HCT116 (cell line): ENCODE measurements around the gene FLT4. TPM values are rescaled to one million over a fixed set of nuclear protein-coding genes. Genes with fewer than 3 reads are reported as not detected.

ENCODE experiments used
- ATAC-seq: fragments of 200-7000 bp; cut with Tn5 transposase; 2 replicates; pipeline ENCODE4 v1.9.1; 2020; ENCODE audit warnings: mild to moderate bottlenecking, moderate library complexity
- BruUV-seq: library from RNA; stranded (reverse); fragments of 400-500 nt; replicated peaks from 2 replicates; lab custom pipeline; 2021; lab: Mats Ljungman, UMichigan
- CTCF ChIA-PET: fragments of 300-600 bp; sonication (Branson Sonifier 250); formaldehyde crosslinking; loops from one replicate; lab custom pipeline; 2021; ENCODE audit warnings: antibody characterized with exemption; lab: Charles Lee
- POLR2A ChIA-PET: fragments of 300-600, 350-600 bp; sonication (Branson Sonifier 250); formaldehyde crosslinking; loops from one replicate; lab custom pipeline; 2021; ENCODE audit warnings: antibody characterized with exemption; lab: Charles Lee
- RAD21 ChIA-PET, 2 experiments: fragments of 300-600 bp; sonication (Branson Sonifier 250); formaldehyde crosslinking; loops; one replicate each; lab custom pipeline; 2023; ENCODE audit warnings: low total read pairs in 2 of 2; ENCODE audit not compliant: uncharacterized antibody in 2 of 2, unreplicated experiment in 2 of 2, low non-redundant PET in 1 of 2; lab: Charles Lee
- DNase-seq: peaks from one replicate; pipeline ENCODE4 v3.0.0-alpha.2; 2010; ENCODE audit warnings: low read depth, low spot score
- H2AFZ ChIP-seq: fragments of 200-600 bp; shearing (Covaris generic), sonication (generic); 2 replicates; pipeline ENCODE4 v1.6.1; 2017; ENCODE audit warnings: low read depth, mixed run types, mixed read lengths, antibody characterized with exemption, low read length; ENCODE audit not compliant: poor library complexity, severe bottlenecking
- H3K27ac ChIP-seq: 2 replicates; pipeline ENCODE4 v1.5.1; 2012; ENCODE audit warnings: low read depth, low read length
- H3K27me3 ChIP-seq: fragments of 200-600 bp; sonication (generic); 2 replicates; pipeline ENCODE4 v1.6.1; 2016; ENCODE audit warnings: mixed run types, low read length, mixed read lengths; ENCODE audit not compliant: insufficient read depth
- H3K36me3 ChIP-seq, 2 experiments: fragments of 200-500 bp in 1 of 2; fragments of 200-600 bp in 1 of 2; sonication (Bioruptor generic) in 1 of 2; sonication (generic) in 1 of 2; 2 replicates each; pipeline versions ENCODE4 v1.5.1 to v1.6.1; 2014 to 2016; ENCODE audit warnings: low read length in 2 of 2, inconsistent platforms in 1 of 2, mixed read lengths in 1 of 2, mixed run types in 1 of 2; ENCODE audit not compliant: insufficient read depth in 2 of 2, control insufficient read depth in 1 of 2
- H3K4me1 ChIP-seq, 2 experiments: fragments of 200-600 bp in 1 of 2; sonication (generic) in 1 of 2; 2 replicates each; pipeline versions ENCODE4 v1.5.1 to v1.6.1; 2012 to 2017; ENCODE audit warnings: low read length in 2 of 2, inconsistent platforms in 1 of 2, mild to moderate bottlenecking in 1 of 2, mixed read lengths in 1 of 2, mixed run types in 1 of 2, moderate library complexity in 1 of 2; ENCODE audit not compliant: insufficient read depth in 2 of 2, control insufficient read depth in 1 of 2
- H3K4me2 ChIP-seq: fragments of 200-600 bp; sonication (generic); 2 replicates; pipeline ENCODE4 v1.6.1; 2017; ENCODE audit warnings: mixed run types, low read length, mixed read lengths
- H3K4me3 ChIP-seq, 2 experiments: fragments of 200-600 bp in 1 of 2; sonication (generic) in 1 of 2; replicated peaks in 1 of 2; 2 replicates each; pipeline ENCODE4 v1.5.1; 2011 to 2016; ENCODE audit warnings: low read length in 2 of 2, control low read depth in 1 of 2, low read depth in 1 of 2, mild to moderate bottlenecking in 1 of 2, mixed read lengths in 1 of 2, mixed run types in 1 of 2
- H3K79me2 ChIP-seq: fragments of 200-600 bp; sonication (generic); 2 replicates; pipeline ENCODE4 v1.6.1; 2017; ENCODE audit warnings: mild to moderate bottlenecking, mixed run types, low read length, moderate library complexity, mixed read lengths; ENCODE audit not compliant: insufficient read depth
- H3K9ac ChIP-seq: fragments of 200-600 bp; sonication (generic); 2 replicates; pipeline ENCODE4 v1.6.1; 2016; ENCODE audit warnings: low read length, mixed read lengths
- H3K9me2 ChIP-seq: fragments of 200-600 bp; sonication (generic), shearing (Covaris generic); 2 replicates; pipeline ENCODE4 v1.6.1; 2017; ENCODE audit warnings: mixed run types, mild to moderate bottlenecking, moderate library complexity; ENCODE audit not compliant: insufficient read depth
- H3K9me3 ChIP-seq, 2 experiments: fragments of 200-500 bp in 1 of 2; fragments of 200-600 bp in 1 of 2; sonication (Bioruptor generic) in 1 of 2; sonication (generic) in 1 of 2; 2 replicates each; pipeline ENCODE4 v1.6.1; 2014 to 2017; ENCODE audit warnings: low read length in 2 of 2, mixed read lengths in 2 of 2, inconsistent platforms in 1 of 2, low read depth in 1 of 2, mild to moderate bottlenecking in 1 of 2, mixed run types in 1 of 2, moderate library complexity in 1 of 2; ENCODE audit not compliant: control insufficient read depth in 1 of 2, insufficient read depth in 1 of 2
- H4K20me1 ChIP-seq: fragments of 200-600 bp; sonication (generic), shearing (Covaris generic); 2 replicates; pipeline ENCODE4 v1.6.1; 2017; ENCODE audit warnings: mixed run types, mild to moderate bottlenecking, moderate library complexity; ENCODE audit not compliant: insufficient read depth
- CBX3 ChIP-seq: IDR thresholded peaks from 2 replicates; pipeline ENCODE4 v1.6.1; 2012; ENCODE audit warnings: low read depth
- CEBPB ChIP-seq: IDR thresholded peaks from 2 replicates; pipeline ENCODE4 v1.6.1; 2012; ENCODE audit warnings: low read depth
- EZH2 ChIP-seq: fragments of 200-600 bp; sonication (generic); IDR thresholded peaks from 2 replicates; pipeline ENCODE4 v1.6.1; 2017; ENCODE audit warnings: antibody characterized with exemption, mixed run types
- EZH2phosphoT487 ChIP-seq: fragments of 200-600 bp; IDR thresholded peaks from 2 replicates; pipeline ENCODE4 v1.6.1; 2018; ENCODE audit warnings: antibody characterized with exemption, borderline replicate concordance
- FOSL1 ChIP-seq: IDR thresholded peaks from 2 replicates; pipeline ENCODE4 v1.6.1; 2012; ENCODE audit warnings: low read depth
- JUND ChIP-seq: IDR thresholded peaks from 2 replicates; pipeline ENCODE4 v1.6.1; 2012
- POLR2A ChIP-seq: IDR thresholded peaks from 2 replicates; pipeline ENCODE4 v1.7.0; 2011; ENCODE audit warnings: borderline replicate concordance; ENCODE audit not compliant: insufficient read depth, insufficient read length; ENCODE audit errors: extremely low read depth
- POLR2AphosphoS5 ChIP-seq: IDR thresholded peaks from 2 replicates; pipeline ENCODE4 v1.6.1; 2011; ENCODE audit warnings: mild to moderate bottlenecking, low read depth, low read length, moderate library complexity
- RAD21 ChIP-seq: IDR thresholded peaks from 2 replicates; pipeline ENCODE4 v1.6.1; 2012; ENCODE audit warnings: low read depth, mild to moderate bottlenecking
- SIN3A ChIP-seq: IDR thresholded peaks from 2 replicates; pipeline ENCODE4 v1.6.1; 2012; ENCODE audit warnings: low read depth
- SP1 ChIP-seq: IDR thresholded peaks from 2 replicates; pipeline ENCODE4 v1.6.1; 2012; ENCODE audit warnings: low read depth
- SRF ChIP-seq: IDR thresholded peaks from 2 replicates; pipeline ENCODE4 v1.6.1; 2012; ENCODE audit warnings: low read depth
- TCF7L2 ChIP-seq: IDR thresholded peaks from 2 replicates; pipeline ENCODE4 v1.7.0; 2011; ENCODE audit warnings: borderline replicate concordance, inconsistent platforms; ENCODE audit not compliant: insufficient read depth, insufficient read length; ENCODE audit errors: extremely low read depth
- ZNF274 ChIP-seq: fragments of 200-500 bp; sonication (Bioruptor generic); IDR thresholded peaks from 2 replicates; pipeline ENCODE4 v1.6.1; 2014; ENCODE audit warnings: mild to moderate bottlenecking, low read depth, low read length, inconsistent platforms
- intact Hi-C: fragments of 100-400 bp; cut with micrococcal nuclease; formaldehyde crosslinking; loops from 2 replicates; pipeline ENCODE4 v1.10.0; 2022
- total RNA-seq: library from RNA; stranded (reverse); gene quantifications from one replicate; pipeline ENCODE4 v1.2.1, GENCODE V29; 2021; ENCODE audit not compliant: unreplicated experiment
- TF ChIP-seq, protein P1 (sequence below): IDR thresholded peaks from 2 replicates; pipeline ENCODE4 v1.6.1; 2012
- TF ChIP-seq, protein P2 (sequence below): IDR thresholded peaks from 2 replicates; pipeline ENCODE4 v1.6.1; 2012; ENCODE audit warnings: low read depth
- TF ChIP-seq, protein P3 (sequence below): IDR thresholded peaks from 2 replicates; pipeline ENCODE4 v1.6.1; 2011; ENCODE audit warnings: mild to moderate bottlenecking, low read length, moderate library complexity; ENCODE audit not compliant: insufficient replicate concordance; ENCODE audit errors: extremely low read depth
- TF ChIP-seq, protein P4 (sequence below): IDR thresholded peaks from 2 replicates; pipeline ENCODE4 v1.6.1; 2012
- TF ChIP-seq, protein P5 (sequence below), 3 experiments: fragments of 200-600 bp in 1 of 3; sonication (generic) in 1 of 3; IDR thresholded peaks in 2 of 3; conservative IDR thresholded peaks in 1 of 3; 2 replicates each; pipeline ENCODE4 v1.5.1; 2012 to 2017; ENCODE audit warnings: low read depth in 2 of 3, low read length in 2 of 3, antibody characterized with exemption in 1 of 3, borderline replicate concordance in 1 of 3, control low read depth in 1 of 3, mild to moderate bottlenecking in 1 of 3, mixed read lengths in 1 of 3, mixed run types in 1 of 3, moderate library complexity in 1 of 3; ENCODE audit not compliant: insufficient read depth in 1 of 3

FLT4 gene
- total RNA-seq, 1 experiment from 2014 or later = 0.17 TPM

DNA sequence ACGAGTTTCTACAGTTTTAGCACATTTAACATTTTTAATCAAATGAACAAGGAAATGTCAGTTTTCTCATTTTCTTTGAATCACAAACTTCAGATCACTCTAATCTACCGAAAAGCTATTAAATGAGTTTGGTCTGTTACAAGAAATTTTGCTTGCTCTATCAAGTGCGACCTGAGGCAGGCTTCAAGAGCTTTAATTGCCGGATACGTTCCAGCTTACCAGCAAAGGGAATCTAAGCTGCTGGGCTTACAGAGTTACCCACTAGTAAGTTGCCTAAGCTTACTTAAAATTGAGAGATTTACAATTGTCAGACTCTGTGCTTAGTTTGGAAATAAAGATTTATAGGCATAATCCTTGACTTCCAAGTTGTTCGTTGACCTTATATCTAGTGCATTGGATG, 68.7 kb downstream of the FLT4 start:
- Histone ChIP-seq H3K9me2 (no peaks in the 10 kb centered on the region), H3K4me3 (no peak overlapping the region), H2AFZ (no peak overlapping the region), H3K27ac (no peak overlapping the region), H3K27me3 (no peaks in the 10 kb centered on the region), H3K9me3 (no peaks in the 10 kb centered on the region), H3K4me1 (no peaks in the 10 kb centered on the region), H3K36me3 (peaks cover 4 to 8% of the 10 kb centered on the region in 2 experiments; a peak in 3 of 4 replicates), H3K4me2 (no peak overlapping the region), H4K20me1 (0 out of 2 replicates have a peak, but pooled peaks cover 5% of the 10 kb centered on the region), H3K79me2 (no peaks in the 10 kb centered on the region), H3K9ac (no peak overlapping the region)
- TF ChIP-seq, protein P1, sequence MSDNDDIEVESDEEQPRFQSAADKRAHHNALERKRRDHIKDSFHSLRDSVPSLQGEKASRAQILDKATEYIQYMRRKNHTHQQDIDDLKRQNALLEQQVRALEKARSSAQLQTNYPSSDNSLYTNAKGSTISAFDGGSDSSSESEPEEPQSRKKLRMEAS = no peak
- TF ChIP-seq POLR2A (no peak), SRF (no peak), TCF7L2 (no peak), FOSL1 (no peak), CEBPB (no peak), CBX3 (no peak), ZNF274 (no peak), EZH2phosphoT487 (no peak), SP1 (no peak), SIN3A (no peak), RAD21 (no peak), EZH2 (no peak), JUND (no peak), POLR2AphosphoS5 (no peak)
- TF ChIP-seq, protein P2, sequence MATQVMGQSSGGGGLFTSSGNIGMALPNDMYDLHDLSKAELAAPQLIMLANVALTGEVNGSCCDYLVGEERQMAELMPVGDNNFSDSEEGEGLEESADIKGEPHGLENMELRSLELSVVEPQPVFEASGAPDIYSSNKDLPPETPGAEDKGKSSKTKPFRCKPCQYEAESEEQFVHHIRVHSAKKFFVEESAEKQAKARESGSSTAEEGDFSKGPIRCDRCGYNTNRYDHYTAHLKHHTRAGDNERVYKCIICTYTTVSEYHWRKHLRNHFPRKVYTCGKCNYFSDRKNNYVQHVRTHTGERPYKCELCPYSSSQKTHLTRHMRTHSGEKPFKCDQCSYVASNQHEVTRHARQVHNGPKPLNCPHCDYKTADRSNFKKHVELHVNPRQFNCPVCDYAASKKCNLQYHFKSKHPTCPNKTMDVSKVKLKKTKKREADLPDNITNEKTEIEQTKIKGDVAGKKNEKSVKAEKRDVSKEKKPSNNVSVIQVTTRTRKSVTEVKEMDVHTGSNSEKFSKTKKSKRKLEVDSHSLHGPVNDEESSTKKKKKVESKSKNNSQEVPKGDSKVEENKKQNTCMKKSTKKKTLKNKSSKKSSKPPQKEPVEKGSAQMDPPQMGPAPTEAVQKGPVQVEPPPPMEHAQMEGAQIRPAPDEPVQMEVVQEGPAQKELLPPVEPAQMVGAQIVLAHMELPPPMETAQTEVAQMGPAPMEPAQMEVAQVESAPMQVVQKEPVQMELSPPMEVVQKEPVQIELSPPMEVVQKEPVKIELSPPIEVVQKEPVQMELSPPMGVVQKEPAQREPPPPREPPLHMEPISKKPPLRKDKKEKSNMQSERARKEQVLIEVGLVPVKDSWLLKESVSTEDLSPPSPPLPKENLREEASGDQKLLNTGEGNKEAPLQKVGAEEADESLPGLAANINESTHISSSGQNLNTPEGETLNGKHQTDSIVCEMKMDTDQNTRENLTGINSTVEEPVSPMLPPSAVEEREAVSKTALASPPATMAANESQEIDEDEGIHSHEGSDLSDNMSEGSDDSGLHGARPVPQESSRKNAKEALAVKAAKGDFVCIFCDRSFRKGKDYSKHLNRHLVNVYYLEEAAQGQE = no peak
- TF ChIP-seq, protein P3, sequence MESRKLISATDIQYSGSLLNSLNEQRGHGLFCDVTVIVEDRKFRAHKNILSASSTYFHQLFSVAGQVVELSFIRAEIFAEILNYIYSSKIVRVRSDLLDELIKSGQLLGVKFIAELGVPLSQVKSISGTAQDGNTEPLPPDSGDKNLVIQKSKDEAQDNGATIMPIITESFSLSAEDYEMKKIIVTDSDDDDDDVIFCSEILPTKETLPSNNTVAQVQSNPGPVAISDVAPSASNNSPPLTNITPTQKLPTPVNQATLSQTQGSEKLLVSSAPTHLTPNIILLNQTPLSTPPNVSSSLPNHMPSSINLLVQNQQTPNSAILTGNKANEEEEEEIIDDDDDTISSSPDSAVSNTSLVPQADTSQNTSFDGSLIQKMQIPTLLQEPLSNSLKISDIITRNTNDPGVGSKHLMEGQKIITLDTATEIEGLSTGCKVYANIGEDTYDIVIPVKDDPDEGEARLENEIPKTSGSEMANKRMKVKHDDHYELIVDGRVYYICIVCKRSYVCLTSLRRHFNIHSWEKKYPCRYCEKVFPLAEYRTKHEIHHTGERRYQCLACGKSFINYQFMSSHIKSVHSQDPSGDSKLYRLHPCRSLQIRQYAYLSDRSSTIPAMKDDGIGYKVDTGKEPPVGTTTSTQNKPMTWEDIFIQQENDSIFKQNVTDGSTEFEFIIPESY = no peak
- TF ChIP-seq, protein P4, sequence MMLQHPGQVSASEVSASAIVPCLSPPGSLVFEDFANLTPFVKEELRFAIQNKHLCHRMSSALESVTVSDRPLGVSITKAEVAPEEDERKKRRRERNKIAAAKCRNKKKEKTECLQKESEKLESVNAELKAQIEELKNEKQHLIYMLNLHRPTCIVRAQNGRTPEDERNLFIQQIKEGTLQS = no peak
- TF ChIP-seq, protein P5, sequence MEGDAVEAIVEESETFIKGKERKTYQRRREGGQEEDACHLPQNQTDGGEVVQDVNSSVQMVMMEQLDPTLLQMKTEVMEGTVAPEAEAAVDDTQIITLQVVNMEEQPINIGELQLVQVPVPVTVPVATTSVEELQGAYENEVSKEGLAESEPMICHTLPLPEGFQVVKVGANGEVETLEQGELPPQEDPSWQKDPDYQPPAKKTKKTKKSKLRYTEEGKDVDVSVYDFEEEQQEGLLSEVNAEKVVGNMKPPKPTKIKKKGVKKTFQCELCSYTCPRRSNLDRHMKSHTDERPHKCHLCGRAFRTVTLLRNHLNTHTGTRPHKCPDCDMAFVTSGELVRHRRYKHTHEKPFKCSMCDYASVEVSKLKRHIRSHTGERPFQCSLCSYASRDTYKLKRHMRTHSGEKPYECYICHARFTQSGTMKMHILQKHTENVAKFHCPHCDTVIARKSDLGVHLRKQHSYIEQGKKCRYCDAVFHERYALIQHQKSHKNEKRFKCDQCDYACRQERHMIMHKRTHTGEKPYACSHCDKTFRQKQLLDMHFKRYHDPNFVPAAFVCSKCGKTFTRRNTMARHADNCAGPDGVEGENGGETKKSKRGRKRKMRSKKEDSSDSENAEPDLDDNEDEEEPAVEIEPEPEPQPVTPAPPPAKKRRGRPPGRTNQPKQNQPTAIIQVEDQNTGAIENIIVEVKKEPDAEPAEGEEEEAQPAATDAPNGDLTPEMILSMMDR (IDR thresholded peaks at IDR 0.05 in 2 of 3, conservative IDR thresholded peaks at IDR 0.05 in 1 of 3; ENCODE audit: borderline replicate concordance in 1 of 3, insufficient read depth in 1 of 3, low read depth in 2 of 3, low read length in 2 of 3) = no peak
- intact Hi-C loops = no loop called here
- no peak for DNase-seq
- ChIA-PET RAD21 (no interaction called here), CTCF (no interaction called here), POLR2A (no interaction called here)
- ATAC-seq = no peak
- BruUV-seq = no TSS peak
